Transverse colon (tissue), 4 donors: ENCODE measurements around the gene AP3B1.

Experiments
- CTCF ChIP-seq, 5 experiments: fragments of 200-600 bp in 3 of 5; fragments of 450-650 bp in 2 of 5; sonication (generic) in 3 of 5; IDR thresholded peaks; 1 replicate in 2 of 5; 2 replicates in 3 of 5; pipeline ENCODE4 v1.5.1; 2016 to 2017; ENCODE audit warnings: antibody characterized with exemption in 5 of 5, inconsistent platforms in 3 of 5, mild to moderate bottlenecking in 2 of 5, moderate library complexity in 1 of 5
- EP300 ChIP-seq: sonication (generic); formaldehyde crosslinking; IDR thresholded peaks from one replicate; pipeline ENCODE4 v1.6.1; 2017; ENCODE audit warnings: antibody characterized with exemption, low read depth
- POLR2A ChIP-seq: fragments of 450-650 bp; IDR thresholded peaks from one replicate; pipeline ENCODE4 v1.6.1; 2016; ENCODE audit warnings: antibody characterized with exemption, mild to moderate bottlenecking, moderate library complexity
- POLR2AphosphoS5 ChIP-seq, 3 donors: sonication (generic); formaldehyde crosslinking; IDR thresholded peaks; one replicate each; pipeline ENCODE4 v1.6.1; 2016; ENCODE audit warnings: antibody characterized with exemption in 3 of 3

- no peak for TF ChIP-seq POLR2A
- no peak for TF ChIP-seq CTCF (IDR thresholded peaks at IDR 0.05)
- TF ChIP-seq POLR2AphosphoS5 (IDR thresholded peaks at IDR 0.05): no peak
- no peak for TF ChIP-seq EP300
Measured at GRCh38 chr5:77984587-77984986, 309.9 kb downstream of the AP3B1 start.
